Endothelial cell of hepatic sinusoid (primary cell): ENCODE data around the gene ZNF503.

Experiments
- in situ Hi-C: cut with HindIII; loops from 2 replicates; pipeline ENCODE4 v1.10.0; 2017; ENCODE audit warnings: low sequenced_read_pairs

The ZNF503 gene

DNA sequence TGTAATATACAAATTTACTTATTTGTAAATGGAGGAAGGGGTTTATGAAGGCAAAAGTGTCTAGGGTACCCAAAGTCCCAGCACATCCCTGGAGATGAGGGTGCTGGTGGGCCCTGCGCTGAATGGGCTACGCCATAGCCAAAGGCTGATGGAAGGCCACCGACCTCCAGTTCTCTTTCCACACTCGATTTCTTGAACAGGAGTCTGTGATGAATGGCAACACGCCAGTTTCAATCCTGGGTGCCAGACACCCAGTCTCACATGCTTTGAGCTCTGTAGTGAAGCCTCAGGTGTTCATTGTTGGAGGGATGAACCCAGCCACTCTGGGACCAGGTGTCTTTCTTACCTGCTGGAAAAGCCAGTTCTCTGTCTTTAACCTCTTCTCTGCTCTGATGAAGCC is 30.6 kb upstream of the ZNF503 start:
- in situ Hi-C loops = no loop called here

DNA sequence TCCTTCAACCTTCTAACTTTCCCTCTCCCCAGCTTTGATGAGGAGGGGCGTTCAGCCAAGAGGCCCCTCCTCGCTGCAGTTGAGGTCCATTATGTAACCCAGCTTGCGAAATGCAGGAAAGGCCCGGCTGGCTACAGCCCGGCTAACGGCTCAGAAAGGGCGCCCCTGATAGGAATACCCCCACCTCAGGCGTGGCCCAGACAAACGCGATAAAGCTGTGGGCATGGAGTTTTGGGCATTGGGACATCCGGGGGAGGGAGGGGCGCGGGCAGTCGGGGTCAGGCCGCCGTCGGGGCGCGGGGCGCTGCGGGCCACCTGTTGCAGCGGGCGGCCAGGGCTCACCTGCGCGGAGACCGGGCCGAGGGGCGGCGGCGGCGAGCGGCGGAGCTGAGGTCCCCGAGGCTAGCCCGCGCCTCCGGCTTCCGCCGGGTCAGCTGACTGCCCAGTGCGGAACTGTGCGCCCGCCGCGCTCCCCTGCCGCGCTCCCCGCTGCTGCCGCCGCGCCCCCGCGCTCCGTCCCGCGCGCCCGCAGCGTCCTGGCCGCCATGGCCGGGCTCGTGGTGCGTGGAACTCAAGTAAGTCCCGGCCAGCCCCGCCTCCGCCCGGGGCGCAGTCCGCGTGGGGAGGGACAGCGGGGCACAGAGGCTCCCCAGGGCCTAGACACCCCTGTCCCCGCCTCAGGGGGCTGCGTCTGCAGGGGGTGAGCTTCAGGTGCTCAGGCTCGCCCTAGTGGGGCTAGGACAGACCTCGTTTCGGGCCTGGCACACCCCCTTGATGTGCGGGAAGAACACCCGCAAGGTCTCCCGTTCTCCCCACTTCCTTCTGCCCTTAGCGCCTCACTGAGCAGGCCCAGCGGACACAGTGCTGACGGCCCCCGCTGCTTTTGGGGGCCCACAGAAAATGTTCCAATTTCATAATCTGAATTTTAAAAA is 29.9 kb upstream of the ZNF503 start, which contains the start of gene LRMDA:
Gene LRMDA (plus strand): TSS at position 445 of the 932 bp plus-strand sequence.
- in situ Hi-C loops = no loop called here

GRCh38 chr10:75430000-75430763 is 28.6 kb upstream of the ZNF503 start:
- in situ Hi-C loops = no loop called here

DNA sequence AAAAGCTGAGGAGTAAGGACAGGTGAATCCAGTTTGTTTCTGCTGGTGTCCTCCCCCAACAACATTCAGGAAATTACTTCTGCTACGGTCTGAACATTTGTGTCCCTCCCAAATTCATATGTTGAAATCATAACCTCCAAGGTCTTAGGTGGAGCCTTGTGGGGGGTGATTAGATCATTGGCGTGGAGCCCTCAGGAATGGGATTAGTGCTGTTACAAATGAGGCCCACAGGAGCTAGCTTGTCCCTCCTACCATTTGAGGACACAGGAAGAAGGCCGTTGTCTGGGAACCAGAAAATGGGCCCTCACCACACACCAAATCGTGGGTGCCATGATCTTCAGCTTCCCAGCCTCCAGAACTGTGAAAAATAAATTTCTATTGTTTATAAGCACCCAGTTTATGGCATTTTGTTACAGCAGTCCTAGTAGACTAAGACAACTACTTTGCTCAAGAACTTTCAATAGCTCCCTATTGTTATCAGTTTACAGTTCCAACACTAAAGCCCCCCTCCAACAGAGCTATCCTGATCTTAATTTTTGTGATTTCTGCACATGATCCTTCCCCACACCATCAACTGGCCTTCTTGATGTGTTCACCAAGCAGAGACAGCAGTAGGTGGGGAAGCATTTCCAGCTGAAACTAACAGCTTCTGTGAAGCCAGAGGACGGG is 27.7 kb upstream of the ZNF503 start:
- in situ Hi-C loops = no loop called here

- in situ Hi-C loops = no loop called here
Observed at GRCh38 chr10:75428434-75429158, 27.0 kb upstream of the ZNF503 start.

GRCh38 chr10:75427951-75428350 is 26.4 kb upstream of the ZNF503 start:
- in situ Hi-C loops = no loop called here

- in situ Hi-C loops = no loop called here
Observed at GRCh38 chr10:75426880-75427279, 25.3 kb upstream of the ZNF503 start.

DNA sequence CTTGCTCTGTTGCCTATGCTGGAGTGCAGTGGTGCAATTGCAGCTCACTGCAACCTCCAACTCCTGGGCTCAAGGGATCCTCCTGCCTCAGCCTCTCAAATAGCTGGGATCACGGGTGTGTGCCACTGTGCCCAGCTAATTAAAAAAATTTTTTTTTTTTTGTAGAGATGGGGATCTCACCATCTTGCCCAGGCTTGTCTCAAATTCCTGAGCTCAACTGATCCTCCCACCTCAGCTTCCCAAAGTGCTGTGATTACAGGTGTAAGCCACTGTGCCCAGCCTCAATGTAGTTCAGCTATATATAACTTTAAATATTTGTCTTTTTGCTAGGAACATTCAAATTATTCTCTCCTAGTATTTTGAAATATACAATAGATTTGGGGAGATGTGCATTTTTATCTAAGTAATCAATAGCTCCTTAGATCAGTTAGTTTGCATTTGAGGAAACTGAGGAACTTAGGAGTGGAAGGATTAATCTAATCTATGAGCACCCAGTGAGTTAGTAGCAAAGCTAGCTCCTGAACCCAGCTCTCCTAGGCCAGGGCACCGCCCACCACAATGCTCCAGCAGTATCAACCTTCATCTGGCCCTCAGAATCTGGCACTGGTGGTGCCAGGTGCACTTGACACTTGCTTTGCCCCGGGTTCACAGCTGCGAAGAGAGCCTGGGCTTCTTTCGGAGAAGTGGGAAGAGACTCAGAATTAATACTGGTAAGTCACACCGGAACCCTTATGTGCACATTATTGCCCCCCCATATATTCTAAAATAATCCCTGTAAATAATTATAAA is 23.9 kb upstream of the ZNF503 start:
- in situ Hi-C loops = no loop called here

- in situ Hi-C loops = no loop called here
Observed at GRCh38 chr10:75424571-75424970, 23.0 kb upstream of the ZNF503 start.

DNA sequence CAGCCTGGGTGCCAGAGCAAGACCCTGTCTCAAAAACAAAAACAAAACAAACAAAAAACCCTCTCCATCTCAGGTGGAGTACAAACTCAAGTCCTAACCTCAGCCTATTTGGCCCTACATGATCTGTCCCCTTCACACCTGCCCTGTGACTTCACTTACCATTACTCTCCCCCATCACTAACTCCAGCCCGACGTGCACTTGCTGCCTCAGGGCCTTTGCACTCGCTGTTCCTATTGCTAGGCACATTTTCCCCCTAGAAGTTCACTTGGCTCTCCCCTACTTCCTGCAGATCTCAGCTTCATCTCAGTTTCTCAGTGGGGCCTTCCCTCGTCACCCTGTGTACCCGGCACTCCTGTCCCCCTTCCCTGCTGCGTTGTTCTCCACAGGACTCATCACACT is 21.3 kb upstream of the ZNF503 start:
- in situ Hi-C loops = no loop called here

- in situ Hi-C loops = loop anchor here (5.0 kb wide), 1 partner anchor 514 kb away; no protein-coding TSS in a partner anchor
Observed at GRCh38 chr10:75418712-75419111, 17.1 kb upstream of the ZNF503 start.

DNA sequence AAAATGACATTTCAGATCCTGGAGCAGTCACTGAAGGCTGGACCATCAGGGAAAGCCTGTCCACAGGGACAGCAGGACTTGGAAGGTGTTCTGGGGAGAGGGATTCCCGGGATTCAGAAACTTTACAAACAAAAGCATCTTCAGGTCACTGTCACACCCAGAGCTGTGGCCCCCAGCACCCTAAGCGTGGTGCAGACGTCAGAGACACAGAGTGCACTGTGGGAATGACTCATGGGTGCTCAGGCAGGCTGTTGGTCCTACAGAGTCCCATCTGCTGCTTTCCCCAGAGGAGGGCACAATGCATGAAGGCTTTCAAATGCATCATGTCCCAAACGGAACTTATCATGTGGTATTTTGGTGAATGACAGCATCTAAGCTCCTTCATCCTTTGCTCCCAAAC is 16.7 kb upstream of the ZNF503 start:
- in situ Hi-C loops = loop anchor here (5.0 kb wide), 1 partner anchor 514 kb away; no protein-coding TSS in a partner anchor

DNA sequence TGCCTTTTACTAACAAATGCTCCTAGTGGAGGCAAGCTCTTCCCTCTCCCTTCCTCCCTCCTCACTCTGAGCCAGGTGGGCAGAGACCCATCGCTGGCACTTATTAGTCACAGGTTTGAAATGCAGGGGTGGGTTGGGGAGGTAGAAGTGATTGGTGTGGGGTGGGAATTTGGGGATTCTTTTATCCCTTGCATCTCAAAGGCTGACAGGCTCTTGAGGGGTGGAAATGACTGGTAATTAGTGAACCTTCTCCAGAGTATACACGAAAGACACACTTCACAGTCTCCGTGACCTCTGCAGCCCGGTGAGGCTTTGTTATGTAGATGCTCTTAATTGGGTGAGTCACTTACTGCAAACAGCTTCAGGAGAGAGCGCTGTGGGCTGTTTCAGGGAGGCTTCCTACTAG is 16.0 kb upstream of the ZNF503 start:
- in situ Hi-C loops = loop anchor here (5.0 kb wide), 1 partner anchor 515 kb away; no protein-coding TSS in a partner anchor

- in situ Hi-C loops = no loop called here
Observed at GRCh38 chr10:75414527-75414926, 13.0 kb upstream of the ZNF503 start.

DNA sequence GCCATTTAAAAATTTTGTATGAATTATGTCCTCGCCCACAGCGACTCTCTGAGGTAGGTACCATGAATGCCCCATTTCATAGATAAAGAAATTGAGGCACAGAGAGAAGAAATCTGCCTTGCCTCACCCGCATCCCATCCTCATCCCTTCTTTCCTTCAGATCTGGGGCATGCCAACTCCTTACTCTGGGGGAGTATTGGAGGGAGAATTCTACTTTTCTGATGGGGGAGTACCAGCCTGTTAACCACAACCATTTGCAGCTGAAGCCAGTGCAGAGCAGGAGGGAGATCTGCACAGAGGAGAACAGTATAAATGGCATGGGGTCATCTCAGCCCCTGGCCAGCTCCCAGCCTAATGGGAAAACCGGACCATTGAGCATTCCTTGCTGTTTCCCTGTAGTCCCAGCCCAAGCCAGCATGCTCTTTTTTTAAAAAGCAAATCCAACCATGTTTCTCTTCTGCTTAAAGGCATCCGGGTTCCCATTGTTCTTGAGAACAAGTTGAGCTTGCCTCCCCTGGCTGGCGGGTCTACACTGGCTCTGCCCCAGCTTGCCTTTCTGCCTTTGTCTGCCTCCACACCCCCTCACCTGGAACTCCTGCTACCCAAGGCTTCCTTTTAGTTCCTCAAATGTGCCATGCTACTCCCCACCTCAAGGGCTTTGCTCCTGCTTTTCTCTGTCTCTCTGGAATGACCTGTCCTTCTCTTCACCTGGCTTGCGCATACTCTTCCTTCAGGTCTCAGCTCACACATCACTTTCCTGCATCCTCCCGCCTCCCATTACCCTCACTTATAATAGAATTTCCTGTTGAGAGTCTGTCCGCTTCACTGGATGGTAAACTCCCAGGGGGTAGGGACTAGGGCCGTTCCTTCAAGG is 8.8 kb upstream of the ZNF503 start:
- in situ Hi-C loops = no loop called here

DNA sequence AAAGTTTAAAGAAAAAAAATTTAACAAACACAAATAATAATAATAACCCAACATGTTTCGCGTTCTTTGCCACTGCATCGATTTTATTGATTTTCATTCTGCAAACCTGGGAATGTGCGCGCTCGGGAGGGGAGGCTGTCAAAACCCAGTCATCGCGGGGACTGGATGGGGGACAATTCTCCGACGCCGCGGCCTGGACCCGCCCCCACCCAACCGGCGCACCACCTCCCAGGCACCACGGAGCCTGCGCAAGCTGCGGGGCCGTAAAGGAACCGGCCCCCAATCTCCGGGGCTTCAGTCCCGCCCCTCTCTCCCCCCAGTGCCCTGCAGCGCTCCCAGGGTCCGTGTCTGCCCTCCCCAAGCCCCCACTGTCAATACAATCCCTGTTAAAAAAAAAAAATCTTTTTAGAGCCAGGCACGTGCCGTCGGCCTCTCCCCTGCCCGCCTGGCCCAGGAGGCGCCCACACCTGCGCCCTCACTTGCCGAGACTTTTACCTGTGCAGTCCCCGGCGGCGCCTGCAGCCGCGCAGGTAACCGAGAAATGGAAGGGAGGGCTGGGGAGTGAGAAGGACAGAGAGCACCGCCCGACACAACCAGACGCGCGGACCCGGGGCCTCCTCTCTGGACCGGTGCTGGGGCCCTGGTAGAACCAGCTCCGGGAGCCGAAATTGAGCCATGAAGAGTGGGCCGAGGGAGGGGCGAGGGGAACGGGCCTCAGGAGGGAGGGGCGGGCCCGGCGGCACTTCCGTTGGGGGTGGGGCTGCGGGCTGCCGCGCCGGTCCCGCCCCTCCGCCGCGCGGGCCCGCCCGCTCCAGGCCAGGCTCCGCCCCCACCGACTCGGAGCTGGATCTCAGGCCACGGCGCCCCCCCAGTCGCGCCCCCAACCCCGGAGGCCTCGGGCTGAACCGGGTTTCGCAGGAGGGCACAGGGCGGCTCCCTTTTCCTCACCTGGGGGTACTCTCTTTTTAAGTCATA is 7.6 kb upstream of the ZNF503 start:
- in situ Hi-C loops = no loop called here

- in situ Hi-C loops = no loop called here
Observed at GRCh38 chr10:75408509-75408875, 6.9 kb upstream of the ZNF503 start.
